ENCODE results near the gene ZNF445.
"Not testable (repeated sequence)": the region's sequence is repeated elsewhere in the genome, so short reads cannot be mapped to it uniquely, and the experiment has no call there.

ZNF445 gene

DNA sequence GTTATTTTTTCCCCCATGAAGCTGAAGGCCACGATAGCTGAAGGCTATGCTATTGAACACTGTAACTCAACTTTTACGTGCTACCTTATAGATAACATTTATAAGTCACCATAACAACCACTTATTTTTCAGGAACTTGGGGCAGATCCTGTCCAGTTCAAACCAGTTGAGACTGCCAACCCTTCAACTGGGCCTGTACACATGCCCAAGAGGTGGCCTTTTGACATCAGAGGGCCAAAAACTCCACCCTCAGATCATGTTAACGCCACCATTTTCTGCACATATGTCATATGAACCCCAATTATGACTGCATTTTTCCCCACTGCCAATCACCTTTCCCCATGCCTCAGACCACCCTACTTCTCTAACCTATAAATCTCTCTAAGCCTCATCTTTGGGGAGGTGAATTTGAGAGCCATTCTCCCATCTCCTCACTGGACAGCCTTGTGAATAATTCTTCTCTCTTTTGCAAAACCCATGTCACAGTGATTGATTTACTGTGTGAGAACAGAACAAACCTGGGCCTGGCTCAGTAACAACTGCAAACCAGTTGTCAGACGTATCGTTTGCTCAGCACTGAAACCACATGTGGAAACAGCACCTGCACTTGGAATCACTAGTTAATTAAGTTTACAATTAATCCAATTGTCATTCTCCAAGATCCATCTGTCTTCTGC is 42.5 kb downstream of the ZNF445 start:
- DNase-seq (ENCODE audit: low read depth in 2 of 2): no peak

DNA sequence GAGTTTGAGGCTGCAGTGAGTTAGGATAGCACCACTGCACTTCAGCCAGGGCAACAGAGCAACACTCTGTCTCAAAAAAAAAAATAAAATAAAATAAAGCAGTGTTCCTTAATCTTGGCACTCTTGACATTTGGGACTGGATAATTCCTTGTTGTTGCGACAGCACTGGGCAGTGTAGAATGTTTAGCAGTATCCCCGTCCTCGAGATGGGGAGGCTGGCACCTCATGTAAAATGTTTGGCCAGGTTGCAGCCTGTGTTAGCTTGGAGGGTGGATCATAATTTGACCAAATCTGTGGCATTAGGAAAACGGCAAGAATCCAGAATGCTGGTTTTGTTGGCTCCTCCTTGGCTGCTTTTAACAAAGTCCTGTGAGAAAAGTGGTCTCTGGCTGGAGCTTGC is 47.0 kb downstream of the ZNF445 start:
- no peak for DNase-seq (ENCODE audit: low read depth in 2 of 2)

DNA sequence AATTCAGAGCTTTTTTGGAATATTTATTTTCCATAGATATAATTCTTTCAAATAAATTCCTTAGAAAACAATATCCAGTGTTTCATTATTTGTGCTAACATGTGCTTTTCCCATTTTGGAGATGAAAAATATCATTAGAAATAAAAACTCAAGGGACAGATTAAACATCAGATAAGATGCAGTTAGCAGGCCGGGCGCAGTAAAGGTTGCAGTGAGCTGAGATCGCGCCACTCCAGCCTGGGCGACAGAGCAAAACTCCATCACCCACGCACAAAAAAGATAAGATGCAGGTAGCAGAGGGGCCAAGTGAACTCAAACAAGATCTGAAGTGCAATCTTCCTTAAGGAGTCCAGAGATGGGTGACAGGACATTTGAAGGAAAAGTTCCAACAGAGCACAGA is 48.0 kb downstream of the ZNF445 start:
- DNase-seq (ENCODE audit: low read depth in 2 of 2): no peak

DNA sequence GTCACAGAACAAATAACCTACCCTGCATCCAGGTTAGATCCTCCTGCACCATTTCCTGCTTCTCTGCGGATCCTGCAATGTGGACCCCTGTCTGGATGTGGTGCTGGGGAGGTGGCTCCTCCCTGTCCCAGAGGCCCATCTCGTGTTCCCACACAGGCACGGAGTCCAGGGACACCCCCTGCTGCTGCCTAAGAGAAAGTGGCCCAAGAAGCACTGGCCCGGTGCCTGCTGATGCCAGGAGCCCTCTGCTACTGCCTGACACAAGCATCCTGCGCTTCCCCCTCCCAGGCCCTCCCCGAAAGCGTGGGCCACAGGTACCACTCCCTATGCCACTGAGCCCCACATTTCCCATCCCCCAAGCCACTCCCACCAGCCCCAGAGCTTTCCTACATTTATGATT is 48.6 kb downstream of the ZNF445 start:
- no peak for DNase-seq (ENCODE audit: low read depth in 2 of 2)

DNA sequence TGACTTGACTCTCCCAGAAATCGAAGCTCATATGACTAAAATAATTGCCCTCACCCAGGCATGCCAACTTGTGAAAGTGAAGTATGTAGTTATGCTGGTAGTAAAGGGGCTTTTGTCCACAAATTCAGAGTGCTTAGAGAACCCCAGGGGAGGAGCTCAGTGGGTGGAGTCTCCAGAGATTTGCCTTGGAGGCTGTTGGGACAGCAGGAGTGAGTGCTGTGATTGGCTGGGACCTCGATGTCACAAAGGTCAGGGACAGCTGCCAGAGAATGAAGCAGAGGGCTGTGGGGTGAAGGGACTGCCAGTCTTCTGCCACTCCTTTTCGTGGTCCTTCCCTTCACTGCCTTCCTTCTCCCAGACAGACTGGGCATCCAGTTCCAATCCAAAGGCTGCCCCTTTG is 49.8 kb downstream of the ZNF445 start:
- no peak for DNase-seq (ENCODE audit: low read depth in 2 of 2)

DNA sequence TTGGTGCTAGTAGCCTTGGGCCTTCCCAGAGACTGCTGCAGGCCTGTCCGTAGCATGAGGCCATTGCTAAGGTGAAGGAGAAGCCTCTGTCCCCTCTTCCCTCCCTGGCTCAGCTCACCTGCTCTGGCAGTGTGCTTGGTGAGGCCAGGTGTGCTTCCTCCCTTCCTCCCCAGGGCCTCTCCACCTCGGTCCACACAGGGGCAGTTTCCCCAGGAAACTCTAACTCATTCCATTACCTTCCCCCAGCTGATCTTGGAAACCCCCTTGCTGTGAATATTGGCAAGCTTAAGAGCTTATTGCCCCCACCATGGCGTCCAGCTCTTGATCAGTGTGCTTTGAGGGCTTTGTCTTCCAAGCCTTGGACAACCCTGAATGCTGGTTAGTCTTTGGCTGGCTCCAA is 52.7 kb downstream of the ZNF445 start:
- DNase-seq (ENCODE audit: low read depth in 2 of 2): no peak

DNA sequence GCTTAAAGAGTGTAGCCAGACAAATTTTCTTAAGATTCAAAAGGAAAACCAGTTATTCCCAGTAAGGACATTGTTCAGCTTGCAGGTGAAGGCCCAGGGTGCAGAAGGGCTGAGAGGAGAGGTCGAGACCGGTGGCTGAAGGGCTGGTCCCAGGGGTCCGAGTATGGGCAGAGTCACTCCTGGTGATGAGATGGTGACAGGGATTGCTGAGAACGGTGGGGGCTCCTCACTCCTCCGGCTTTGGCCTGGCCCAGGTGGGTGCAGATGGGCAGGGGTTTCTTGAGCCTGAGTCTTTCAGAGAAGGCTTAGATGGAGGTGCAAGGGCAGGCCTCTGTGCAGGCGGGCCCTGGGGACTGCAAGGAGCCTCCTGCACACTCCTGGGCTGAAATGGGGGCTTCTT is 56.2 kb downstream of the ZNF445 start:
- no peak for DNase-seq (ENCODE audit: low read depth in 2 of 2)

DNA sequence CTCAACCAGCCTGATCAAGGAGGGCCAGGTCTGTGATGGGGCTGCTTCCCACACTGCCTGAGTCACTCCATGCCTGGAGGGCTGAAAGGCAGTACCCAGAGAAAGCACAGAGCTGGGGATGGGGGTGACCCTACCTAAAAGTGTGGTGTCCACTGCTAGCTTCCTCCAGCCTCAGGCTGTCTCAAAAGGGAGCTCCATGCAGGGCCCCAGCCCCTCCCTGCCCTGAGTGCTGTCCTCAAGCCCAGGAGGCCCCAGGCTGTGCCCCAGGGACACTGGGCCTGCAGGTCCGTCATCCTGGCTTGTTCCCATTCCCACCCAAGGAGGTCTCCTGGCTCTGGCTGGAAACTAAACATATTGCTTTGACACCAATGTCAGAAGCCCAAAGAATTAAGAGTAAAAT is 56.8 kb downstream of the ZNF445 start:
- DNase-seq (ENCODE audit: low read depth in 2 of 2): no peak

DNA sequence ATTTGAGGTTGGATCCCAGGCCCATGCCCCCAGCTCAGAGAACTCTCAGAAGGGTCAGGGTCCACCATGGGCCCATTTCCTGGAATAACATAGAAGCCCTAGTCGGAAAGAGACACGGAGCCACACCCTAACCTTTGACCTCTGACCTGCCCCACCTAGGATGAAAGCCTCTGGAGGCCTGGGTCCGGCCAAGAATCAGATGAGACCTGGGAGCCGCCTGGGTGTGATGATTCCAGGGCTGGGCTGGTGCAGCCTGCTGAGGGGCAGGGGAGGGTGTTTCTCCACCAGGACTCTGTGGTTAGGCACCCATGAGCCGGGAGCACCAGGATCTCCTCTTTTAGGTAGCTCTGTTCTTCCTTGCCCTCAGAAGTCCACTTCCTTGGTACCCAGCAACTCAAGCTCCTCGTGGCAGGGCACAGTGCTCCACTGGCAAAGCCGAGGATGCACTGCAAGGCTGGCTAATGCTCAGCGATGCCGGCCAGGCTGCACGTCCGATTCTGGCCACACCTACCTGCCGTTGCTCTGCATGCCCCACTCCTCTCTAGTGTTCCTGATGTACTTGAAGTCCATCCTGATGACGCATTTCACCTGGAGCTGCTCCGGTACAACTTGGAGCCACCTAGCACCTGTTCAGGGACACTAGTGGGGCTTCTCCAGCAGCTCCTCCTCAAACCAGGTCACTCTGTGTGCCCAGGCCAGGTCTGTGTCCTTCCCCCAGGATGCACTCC is 57.4 kb downstream of the ZNF445 start:
- DNase-seq (ENCODE audit: low read depth in 2 of 2): no peak

DNA sequence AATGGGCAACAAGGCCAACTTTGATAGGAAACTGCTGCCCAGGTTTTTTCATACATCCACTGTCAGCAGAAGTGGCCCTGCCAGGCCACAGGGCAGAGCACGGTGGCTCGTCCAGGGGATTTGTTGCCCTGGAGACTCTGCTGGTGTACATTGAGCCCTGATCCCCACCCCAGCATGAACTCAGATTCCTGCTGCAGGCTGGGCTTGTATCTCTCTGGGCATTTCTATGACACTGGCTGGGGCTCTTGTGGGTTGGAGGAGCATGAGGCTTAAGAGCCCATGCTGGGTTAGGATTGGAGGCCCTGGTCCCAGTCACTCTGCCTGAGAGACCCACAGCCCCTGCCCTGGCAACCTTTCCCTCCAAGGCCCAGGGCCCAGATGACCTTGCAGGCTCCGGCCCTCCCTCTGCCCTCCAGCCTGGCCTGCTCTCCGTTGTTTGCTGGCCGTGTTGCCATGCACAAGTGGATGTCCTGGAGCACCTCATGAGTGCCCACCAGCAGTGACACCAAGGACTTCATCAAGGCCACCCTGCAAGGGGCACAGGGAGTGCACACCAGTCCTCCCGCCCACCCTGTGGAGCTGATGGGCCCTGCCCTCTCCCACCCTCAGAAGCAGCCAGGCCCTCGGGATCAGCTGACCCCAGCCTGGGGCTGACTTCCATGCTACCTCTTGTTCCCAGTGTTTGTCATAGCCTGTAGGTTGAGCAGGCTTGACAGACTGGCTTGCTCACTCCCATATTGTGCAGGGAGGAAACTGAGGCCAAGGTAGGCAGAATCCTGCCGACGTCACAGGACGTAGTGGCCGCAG is 58.2 kb downstream of the ZNF445 start:
- DNase-seq (ENCODE audit: low read depth in 2 of 2): no peak

DNA sequence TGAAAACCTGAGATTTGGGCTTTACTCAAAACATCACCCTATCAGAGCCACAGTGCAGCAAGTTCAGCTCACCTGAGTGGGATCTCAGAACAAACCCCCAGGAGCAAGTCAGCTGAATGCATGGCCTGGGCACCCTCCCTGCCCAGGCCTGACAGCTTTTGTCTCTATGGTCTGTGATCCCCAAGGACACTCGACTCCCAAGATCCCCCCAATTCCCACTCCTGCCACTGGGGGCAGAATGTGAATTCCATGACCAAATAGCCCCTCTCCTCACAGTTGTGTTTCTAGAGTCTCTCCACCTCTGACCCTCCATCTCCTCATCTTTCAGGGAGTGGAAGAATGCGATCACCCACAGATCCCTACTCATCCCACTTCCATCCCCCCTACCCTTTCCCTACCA is 58.9 kb downstream of the ZNF445 start:
- no peak for DNase-seq (ENCODE audit: low read depth in 2 of 2)

DNA sequence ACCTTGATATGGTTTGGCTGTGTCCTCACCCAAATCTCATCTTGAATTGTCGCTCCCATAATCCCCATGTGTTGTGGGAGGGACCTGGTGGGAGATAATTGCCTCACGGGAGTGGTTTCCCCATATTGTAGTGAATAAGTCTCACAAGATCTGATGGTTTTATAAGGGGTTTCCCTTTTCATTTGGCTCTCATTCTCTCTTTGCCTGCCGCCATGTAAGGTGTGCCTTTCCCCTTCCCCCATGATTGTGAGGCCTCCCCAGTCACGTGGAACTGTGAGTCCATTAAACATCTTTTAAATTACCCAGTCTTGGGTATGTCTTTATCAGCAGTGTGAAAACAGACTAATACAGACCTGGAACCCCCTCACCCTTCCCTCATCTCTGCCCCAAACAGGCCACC is 59.4 kb downstream of the ZNF445 start:
- not testable (repeated sequence) for DNase-seq (ENCODE audit: low read depth in 2 of 2)

DNA sequence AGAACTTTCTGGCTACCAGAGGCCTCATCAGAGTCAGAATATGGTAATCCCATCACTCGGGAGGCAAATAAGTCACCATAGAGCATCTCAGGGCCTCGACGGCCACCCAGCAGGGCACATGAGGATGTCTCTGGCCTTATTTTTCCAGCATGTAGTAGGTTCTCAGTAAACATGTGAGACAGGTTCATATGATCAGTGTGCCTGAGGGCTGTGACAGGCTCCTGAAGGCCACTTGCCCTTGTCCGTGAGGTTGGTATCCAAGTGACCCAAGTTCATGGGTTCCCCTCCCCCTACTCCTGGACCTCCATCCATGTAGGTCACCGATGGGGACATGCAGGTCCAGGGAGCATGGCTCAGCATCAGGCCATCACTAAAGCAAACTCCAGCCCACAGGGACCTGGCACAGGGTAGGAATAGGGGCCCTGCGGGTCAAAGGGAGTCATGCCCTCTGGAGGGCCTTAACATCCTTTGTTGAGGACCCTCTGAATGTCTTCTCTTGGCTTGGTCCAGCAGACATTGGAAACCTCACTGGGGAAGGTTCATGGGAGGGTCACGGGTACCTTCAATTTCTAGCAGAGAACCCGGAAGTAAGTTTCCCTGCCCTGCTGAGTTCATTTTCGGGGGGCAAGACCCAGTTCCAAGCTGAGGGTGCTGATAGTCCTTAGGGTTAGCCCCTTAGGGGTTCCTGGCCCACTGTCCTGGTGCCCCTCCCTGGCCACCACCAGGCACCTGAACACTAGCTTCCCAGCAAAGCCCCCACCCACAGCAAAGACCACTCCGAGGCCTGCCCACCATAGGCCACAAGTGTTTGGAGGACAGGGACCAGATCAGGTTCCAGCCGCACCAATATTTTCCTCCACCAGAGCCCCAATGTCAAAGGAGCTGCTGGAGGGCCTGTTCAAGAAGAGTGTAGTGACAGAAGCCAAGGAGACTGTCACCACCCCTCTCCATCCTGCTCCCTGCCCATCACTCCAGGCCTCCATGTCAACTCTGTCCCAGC is 61.1 kb downstream of the ZNF445 start:
- no peak for DNase-seq (ENCODE audit: low read depth in 2 of 2)

DNA sequence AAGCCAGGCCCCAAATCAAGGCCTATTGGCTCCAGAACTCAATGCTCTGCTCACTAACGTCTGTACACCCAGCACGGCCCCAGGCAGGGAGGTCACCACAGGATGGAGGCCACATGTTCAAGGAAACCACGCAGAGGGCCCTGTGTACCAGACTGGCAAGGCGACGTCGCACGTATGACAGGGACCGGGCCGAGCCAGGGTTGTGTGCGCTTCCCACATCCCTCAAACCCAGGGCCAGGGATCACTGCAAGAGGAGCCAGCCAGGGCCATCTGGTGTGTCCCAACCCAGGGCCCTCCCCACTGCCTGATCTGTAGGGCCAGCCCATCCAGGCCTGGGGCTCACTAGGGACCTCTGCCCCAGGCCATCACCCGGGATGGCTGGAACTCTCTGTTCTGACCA is 62.0 kb downstream of the ZNF445 start:
- DNase-seq (ENCODE audit: low read depth in 2 of 2): no peak

DNA sequence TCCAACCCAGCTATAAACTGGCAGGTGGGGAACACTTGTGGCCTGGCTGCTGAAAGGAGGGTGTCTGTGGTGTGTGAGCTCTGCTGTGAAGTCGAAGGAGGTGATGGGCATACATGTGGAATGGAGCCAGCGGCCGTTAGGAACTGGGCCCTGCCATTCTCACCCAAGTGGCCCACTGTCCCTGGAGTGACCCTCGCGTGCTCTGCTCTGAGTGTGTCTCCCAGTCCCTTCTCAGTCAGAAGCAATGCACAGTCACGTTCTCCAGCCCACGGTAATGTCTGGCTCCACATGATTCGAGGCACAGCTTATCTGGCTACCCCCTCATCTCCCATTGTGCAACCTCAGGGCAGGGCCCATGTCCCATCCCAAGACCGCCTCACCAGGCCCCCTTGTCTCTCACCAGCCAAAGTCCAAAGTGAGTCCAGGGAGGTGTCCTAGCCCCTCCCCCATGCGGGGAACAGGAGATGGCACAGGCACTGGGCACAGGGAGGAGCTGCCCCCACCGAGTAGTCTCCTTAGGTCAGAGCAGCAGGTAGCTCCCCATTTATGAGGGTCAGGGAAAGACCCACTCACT is 62.9 kb downstream of the ZNF445 start:
- DNase-seq (ENCODE audit: low read depth in 2 of 2): no peak

DNA sequence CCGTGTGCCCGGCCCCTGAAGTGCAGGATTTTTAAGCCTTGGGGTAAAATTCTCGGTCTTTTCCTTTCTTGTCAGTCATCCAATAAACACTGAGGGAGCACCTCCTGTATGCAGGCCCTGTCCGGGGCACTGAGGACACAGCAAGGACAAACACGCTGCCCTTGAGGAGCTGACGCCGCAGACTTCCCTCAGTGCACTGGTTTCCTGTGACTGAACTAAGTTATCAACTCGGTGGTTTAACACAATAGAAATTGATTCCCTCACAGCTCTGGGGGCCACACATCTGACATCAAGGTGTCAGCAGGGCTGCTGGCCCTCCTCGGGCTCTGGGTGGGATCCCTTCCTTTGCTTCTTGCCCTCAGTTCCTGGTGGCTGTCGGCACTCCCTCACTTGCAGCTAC is 65.1 kb downstream of the ZNF445 start:
- DNase-seq (ENCODE audit: low read depth in 2 of 2): no peak

DNA sequence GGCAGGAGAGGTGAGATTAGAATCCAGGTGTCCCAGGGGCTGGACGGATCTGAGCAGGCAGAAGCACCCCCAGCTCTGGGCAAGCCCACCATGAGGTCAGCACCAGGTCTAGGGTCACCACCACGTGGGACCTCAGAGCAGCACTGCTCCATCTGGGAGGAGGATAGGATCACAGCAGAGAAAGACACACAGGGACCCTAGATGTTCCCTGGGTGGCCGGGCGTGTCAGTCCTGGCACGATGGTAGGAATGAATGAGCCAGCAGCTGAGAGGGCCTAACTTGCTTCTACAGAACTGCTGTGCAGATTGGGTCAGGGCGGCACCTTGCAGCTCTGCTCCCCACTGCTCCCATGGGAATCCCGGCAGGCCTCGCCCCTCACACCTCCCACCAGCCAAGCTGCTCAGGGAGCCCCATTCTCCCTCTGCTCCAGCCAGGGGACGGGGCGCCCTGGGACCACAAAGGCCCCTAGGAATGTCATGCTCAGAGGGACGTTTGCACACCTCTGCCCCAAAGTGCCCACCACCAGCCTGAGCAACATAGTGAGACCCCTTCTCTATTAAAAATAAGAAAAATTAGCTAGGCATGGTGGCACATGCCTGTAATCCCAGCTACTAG is 66.3 kb downstream of the ZNF445 start:
- DNase-seq (ENCODE audit: low read depth in 2 of 2): no peak

DNA sequence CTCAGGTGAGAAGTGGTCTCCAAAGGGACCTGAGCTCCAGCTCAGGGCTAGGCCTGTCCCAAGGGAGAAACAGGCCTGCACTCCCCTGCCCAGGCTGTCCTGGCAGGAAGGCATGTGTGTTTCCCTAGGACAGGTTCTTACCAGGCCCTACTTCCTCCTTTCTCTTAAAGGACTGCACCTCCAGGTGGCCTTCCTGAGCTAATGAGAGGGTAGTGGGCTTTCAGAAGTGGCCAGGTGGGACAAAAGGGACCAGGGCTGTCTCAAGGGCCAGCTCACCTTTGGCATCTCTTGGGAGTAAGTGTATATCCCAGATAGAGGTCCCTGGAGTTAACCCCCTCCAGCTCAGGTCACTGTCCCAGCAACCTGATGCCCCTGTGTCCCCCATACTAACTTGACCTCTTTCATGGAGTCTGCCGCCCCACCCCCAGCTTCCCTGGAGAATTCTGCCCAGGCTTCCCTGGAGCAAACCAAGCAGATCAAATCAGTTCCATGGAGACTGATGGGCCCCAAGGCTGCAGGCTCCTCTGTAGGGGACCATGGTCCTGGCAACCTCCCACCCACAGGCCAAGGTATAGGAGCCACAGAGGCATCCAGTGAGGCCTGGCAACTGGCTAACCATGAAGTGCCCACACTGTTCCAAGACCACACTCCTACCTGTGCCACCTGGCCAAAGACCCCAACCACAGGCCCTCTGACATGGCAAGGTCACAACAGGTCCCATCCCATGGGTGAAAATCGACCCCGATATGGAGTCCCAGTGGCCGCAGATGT is 67.6 kb downstream of the ZNF445 start:
- no peak for DNase-seq (ENCODE audit: low read depth in 2 of 2)

DNA sequence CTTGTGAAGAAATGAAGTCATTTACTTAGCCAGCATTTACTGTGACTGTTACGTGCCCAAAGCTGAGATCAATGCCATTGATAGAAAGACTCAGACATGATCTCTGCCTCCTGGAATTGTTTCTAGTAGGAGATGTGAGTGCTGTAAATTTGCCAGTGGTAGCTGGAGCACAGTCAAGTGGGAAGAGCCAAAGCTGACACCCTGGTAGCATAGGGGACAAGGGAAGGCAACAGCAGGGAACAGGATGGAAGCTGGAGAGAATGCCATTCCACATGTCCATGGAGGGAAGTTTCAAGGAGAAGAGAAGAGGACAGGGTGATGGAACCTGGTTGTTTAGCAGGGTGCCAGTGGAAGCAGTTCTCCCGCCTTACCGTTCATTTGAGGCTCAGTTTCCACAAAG is 74.9 kb downstream of the ZNF445 start:
- DNase-seq (ENCODE audit: low read depth in 2 of 2): no peak

DNA sequence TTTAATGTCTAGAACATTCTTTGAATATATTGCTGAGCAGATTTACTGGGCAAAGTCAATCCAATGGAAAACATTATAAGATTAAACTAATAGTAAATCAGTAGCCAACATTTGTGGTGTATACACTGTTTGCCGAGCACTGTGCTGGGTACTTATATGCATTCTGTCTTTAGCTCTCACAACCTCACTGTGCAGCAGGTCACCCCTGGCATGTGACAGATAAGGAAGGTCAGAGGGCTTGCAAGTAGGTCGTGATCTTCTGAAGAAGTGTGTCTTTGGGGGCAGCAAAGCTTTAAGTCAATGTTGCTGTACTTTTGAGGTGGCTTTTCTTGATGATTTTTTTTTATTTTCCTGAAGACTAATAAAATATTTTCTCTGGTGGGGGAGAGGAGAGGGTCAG is 76.7 kb downstream of the ZNF445 start:
- DNase-seq (ENCODE audit: low read depth in 2 of 2): no peak
